Activated CD4-positive, alpha-beta T cell treated with anti-CD3 and anti-CD28 coated beads, Interleukin-2, Interleukin-6, amounts not matched to agents 100 ng/mL and 50 ng/mL, durations not matched to agents 16 hours and 8 hours (primary cell): ENCODE results near the gene NOL4L.

ENCODE experiments used
- DNase-seq: peaks from one replicate; pipeline ENCODE4 v3.0.0-alpha.2; 2020

Gene NOL4L

DNA sequence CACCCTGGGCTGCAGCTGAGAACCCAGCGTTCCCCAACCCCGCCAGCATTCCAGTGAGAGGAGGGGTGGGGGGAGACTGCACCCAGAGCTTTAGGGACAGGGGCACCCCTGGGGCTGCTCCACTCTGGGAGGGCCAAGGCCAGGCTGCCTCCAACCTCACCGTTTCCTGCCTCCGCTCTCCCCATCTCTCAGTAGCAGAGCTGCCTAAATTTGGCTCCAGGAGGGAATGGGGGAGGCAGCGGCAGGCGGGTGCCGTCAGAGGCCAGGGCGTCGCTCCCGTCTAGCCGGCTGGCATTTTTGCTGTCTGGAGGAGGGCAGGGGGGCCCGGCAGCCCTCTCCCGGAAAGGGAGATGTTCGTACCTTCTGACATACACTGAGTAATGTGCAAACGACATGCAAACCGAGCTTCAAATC lies 46.6 kb downstream of the NOL4L start:
- peak; percentile 32 for DNase-seq

DNA sequence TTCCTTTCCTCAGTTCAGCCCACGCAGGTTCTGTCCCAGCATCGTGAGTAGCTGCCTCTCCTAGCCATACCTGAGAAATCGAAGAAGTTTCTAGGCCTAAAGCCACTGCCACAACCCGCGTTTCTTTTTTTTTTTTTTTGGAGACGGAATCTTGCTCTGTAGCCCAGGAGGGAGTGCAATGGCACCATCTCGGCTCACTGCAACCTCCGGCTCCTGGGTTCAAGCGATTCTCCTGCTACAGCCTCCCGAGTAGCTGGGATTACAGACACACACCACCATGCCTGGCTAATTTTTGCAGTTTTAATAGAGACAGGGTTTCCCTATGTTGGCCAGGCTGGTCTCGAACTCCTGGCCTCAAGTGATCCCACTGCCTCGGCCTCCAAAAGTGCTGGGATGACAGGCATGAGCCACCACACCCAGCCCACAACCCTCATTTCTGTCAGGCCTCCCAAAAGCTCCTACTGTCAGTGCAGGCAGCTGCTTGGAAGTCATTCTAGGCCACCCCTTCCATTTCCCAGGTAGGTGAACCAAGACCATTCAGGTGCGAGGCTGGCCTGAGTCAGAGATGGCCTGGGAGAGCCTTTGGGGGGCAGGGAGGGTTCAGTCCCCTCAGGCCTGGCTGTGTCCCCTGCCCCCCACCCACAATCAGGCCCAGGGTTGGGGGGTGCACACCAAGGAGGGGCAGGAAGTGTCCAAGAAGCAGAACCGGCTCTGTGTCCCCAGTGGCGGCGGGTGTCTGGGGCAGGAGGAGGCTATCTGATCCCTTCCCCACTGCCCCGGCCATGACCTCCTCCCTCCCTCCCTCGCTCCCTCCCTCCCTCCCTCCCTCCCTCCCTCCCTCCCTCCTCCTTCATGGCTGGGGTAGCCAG lies 47.2 kb downstream of the NOL4L start:
- DNase-seq: no peak

- peak; percentile 56 for DNase-seq
These were observed 48.1 kb downstream of the NOL4L start for GRCh38 chr20:32536851-32537656.

DNA sequence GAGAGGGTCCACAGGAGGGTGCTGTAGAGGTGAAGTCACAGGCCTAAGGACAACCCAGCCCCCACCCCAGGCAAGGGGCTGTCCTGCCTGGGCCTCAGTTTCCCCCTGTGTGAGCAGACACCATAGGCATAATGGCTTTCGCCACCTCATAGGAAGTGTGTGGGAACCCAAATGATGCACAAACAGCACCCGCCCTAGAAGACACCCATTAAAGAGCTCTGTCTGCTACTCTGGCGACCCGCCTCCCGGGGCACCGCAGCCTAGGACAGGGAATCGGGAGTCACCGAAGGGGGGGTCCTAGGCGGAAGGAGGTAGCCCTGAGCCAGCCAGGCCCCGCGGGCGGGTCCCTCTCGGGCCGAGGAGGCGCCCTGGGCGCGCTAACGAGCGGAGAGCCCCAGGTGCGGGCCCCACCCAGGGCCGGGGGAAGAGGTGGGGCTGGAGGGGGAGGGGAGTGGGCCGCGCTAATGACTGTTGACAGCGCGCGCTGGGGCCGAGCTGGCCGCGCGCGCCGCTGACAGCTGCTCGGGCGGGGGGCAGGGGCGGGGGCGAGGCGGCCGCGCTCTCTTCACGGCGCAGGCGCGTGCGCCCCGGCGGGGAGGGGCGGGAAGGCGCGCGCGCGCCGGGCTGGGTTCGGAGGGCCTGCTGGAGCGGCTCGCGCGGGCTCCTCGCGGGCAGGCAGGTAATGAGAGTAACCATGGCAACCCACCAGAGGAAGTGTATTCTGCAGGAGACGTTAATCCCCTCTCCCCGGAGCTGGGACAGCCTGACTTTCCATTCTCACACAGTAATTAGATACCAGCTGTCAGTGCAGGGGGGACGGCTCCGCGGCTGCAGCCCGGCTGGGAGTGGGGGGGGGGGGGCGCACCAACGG lies 48.9 kb downstream of the NOL4L start:
- DNase-seq: peak; percentile 84

DNA sequence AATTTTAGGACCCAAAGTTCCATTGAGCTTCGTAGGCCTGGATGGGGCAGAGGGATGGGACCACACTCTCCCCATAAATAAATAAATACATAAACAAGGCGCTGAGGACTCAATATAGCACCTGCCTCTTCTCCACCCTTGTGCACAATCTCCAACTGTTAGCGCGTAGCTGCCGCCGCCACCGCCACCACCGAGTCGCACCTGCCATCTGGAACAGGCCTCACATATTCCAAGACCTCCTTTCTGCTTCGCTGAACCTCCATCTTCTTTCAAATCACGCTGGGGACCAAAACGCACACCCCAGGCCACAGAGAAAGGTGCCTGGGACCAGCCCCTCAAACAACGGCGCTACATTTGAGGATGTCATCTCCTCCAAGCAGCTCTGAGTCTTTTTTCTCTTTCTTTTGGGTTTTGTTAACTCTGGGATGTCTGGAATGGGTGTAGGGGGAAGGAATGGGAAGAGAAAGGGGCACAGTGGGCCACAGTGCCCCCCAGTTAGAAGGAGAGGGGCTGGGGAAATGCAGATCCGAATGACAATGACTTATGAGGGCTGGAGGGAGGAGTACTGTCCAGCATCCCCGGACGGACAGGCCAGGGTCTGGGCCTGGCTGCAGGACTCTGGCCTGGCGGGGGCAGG lies 49.7 kb downstream of the NOL4L start:
- peak; percentile 27 for DNase-seq

GRCh38 chr20:32534661-32535240 lies 50.4 kb downstream of the NOL4L start:
- DNase-seq: peak; percentile 64

DNA sequence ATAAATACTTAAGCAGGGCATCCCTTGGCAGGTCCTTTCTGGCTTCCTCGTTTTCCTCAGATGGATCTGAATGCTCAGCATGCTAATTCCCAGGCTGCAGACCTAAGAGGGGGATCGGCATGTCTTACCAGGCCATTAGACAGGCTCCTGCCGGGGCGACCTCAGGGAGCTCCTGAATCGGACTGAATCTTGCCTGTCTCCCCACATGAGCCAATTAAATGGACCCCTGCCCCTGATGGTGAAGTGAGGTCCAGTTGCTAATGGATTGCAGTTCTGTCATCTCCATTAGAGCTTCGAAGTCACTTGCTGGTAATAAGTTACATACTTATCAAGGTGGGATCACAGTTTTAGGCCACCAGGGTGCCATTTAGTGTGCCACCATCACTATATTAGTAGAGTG lies 51.4 kb downstream of the NOL4L start:
- DNase-seq: no peak

- DNase-seq: no peak
These were observed 52.9 kb downstream of the NOL4L start for GRCh38 chr20:32532246-32532645.

- DNase-seq: no peak
These were observed 56.0 kb downstream of the NOL4L start for GRCh38 chr20:32528905-32529670.

DNA sequence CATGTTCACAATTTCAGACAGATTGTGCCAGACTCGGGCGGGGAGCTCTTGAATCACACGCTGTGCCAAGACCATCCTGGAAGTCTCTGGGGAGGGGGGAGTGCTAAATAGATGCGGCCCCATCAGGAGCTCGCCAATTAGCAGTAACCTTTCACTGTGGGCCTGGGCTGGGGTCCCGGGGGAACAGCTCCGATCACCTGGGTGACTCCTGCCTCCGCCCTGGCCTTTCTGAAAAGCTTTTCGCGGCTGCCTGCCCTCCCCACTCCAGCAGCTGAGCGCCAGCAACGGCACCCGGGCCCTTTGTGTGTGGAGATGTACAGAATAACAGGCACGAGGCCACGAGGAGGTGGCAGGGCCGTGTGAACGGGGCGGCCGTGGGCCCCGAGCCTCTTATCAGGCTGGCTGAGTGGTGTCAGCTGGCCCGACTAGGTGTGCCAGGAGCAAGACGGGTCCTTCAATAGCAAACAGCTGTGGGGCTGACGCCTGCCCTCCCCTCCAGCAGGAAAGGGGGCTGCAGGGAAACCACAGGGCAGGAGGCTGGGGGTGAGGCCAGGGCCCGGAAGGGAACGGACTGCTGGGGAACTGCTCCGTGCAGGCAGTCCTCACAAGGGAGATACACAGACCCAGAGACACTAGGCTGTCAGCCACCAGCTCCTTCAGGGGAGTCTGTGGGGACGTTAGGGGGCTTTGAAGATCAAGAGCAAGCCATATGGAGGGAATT lies 56.8 kb downstream of the NOL4L start:
- no peak for DNase-seq

DNA sequence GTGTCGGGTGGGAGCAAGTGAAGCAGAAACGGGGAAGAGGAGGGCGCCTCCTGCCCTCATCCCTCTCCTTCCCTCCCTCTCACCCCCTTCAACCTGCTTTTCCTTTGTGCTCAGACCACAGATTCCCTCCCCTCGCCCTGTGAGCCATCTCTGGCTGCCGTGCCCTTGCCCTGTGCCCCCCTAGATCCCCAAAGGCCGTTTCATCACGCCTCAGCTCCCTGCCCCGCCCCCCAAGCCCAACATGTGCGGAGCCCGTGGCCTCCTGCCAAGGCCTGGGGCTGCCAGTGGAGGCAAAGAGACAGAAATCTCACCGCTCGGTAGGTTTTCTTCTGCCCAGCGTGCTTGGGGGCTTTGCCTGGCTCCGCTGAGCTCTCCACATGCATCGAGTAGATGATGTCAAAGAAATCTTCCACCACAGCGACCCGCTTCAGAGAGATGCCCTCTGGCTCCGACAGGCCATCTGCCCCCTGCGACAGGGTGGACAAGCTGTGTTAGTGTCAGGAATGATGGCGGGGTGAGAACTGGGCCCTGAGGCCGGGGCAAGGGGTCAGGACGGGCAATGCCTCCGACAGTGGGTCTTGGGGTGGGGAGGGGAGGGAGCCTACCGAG lies 57.6 kb downstream of the NOL4L start:
- DNase-seq: no peak

GRCh38 chr20:32527052-32527446 lies 58.1 kb downstream of the NOL4L start:
- no peak for DNase-seq

GRCh38 chr20:32526541-32526940 lies 58.6 kb downstream of the NOL4L start:
- no peak for DNase-seq

DNA sequence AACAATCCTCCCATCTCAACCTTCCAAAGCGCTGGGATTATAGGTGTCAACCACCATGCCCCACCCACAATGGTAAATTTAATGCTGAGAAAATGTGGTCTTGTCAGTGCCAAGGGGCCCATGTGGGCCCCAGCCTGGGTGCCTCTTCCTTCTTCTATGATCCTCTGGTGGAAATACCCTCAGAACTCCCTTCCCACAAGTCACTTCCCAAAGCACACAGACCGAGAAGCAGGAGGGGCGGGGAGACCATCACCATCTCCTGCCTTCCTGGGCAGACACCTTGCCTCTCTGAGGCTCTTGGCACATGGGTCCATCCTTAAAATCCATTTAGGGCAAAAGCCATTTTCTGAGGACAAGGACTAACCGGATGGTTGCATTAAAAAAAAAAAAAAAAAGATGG lies 59.0 kb downstream of the NOL4L start:
- no peak for DNase-seq

DNA sequence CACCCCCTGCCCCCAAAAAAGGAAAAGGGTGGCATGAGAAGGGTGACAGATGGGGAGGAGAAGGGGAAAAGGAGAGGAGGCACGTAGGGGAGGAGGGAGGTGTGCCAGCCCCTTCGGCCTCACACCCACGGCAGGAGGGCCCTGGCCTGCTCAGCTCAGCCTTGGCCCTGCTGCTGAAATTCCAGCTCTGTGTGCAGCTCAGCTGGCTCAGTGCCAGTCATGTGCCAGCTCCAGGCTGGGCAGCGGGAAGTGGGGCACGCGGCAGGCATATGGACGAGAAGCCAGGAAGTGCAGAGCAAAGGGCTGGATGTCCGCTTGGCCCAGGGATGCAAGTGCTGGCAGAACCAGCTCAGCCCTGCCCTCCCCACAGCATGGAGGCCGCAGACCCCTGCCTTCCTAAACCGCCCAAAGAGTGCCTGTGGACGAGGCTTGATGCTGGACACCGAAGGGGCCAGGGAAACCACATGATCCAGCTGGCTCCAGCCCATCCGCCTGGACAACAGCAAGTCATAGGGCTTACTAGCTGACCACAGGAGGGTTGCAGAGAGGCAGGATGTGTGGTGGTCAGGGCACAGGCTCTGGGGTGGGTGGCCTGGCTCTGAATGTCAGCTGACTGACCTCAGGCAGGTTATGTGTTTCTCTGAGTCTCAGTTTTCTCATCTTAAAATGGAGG lies 60.2 kb downstream of the NOL4L start:
- DNase-seq: no peak

DNA sequence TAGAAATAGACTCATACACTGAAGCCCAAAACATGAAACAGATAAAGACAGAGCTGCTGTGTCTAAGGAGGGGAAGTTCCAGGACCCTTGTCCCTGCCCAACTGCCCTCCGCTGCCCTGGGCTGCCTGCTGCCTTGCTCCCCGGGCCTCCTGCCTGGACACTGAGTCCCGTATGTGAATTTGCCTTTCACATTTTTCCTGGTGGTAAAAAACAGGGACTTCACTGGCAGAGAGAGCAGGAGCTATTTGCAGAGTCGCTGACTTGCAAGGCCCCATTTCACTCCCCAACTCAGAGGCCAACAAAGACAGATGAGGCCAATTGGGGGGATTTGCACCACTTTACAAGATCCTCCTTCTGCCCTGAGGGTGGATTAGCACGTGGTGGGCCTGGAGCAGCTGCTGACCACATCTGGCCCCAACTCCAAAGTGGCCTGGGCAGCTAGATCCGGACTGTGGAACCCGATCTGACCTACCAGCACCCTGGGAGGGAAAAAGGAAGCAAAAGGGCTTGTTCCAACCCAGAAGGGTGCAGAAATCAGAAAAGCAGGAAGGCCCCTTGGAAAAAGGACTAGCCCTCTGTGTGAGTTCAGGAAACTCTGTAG lies 61.4 kb downstream of the NOL4L start:
- DNase-seq: no peak

- no peak for DNase-seq
These were observed 62.1 kb downstream of the NOL4L start for GRCh38 chr20:32522776-32523612.

GRCh38 chr20:32522526-32522775 lies 62.7 kb downstream of the NOL4L start:
- DNase-seq: no peak
